GM19240 (cell line): ENCODE results near the gene PALM.
"Not testable (repeated sequence)": the region's sequence is repeated elsewhere in the genome, so short reads cannot be mapped to it uniquely, and the experiment has no call there.

Source experiments
- DNase-seq: peaks from one replicate; pipeline ENCODE4 v3.0.0; 2011; ENCODE audit warnings: low spot score; ENCODE audit not compliant: insufficient read length

Gene PALM

GRCh38 chr19:679418-680286, 29.1 kb upstream of the PALM start:
- no peak for DNase-seq

DNA sequence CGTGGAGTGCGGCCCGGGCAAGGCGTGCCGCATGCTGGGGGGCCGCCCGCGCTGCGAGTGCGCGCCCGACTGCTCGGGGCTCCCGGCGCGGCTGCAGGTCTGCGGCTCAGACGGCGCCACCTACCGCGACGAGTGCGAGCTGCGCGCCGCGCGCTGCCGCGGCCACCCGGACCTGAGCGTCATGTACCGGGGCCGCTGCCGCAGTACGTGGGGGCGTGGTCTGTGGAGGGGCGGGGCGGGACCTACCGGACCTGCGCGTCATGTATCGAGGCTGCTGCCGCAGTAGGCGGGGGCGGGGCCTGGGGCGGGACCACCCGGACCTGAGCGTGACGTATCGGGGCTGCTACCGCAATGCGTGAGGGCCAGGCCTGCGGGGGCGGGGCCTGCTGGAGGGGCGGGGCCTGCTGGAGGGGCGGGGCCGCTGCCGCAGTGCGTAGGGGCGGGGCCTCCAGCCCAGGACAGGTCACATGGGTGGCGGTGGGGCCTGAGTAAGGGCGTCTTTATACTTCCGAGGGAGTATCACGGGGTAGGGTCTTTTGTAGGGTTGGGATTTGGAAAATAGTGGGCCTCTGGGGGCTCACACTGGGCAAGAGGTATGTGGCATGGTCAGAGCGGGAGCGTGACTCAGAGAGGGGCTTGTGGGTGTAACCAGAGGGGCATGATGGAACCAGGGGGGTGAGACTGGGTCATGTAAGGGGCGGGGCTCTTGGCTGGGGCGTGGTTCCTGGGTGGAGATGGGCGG, 28.3 kb upstream of the PALM start:
- peak; percentile 99 for DNase-seq

DNA sequence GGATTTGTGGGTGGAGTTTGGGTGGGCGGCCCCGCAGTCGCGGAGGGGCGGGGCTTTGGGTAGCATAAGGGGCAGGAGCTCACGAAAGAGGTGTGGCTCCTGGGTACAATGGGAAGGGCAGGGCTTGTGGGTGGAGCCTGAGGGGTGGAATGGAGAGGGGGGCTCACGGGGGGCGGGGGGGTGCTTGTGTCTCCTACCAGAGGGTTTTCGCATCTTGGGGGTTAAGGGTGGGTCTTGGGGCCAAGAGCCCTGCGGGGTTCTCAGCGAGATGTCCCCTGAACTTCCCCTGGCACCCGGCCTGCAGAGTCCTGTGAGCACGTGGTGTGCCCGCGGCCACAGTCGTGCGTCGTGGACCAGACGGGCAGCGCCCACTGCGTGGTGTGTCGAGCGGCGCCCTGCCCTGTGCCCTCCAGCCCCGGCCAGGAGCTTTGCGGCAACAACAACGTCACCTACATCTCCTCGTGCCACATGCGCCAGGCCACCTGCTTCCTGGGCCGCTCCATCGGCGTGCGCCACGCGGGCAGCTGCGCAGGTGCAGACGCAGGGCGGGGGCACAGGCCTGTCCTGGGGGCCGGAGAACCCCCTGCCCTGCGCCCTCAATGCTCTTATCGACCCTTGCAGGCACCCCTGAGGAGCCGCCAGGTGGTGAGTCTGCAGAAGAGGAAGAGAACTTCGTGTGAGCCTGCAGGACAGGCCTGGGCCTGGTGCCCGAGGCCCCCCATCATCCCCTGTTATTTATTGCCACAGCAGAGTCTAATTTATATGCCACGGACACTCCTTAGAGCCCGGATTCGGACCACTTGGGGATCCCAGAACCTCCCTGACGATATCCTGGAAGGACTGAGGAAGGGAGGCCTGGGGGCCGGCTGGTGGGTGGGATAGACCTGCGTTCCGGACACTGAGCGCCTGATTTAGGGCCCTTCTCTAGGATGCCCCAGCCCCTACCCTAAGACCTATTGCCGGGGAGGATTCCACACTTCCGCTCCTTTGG, 27.4 kb upstream of the PALM start:
- DNase-seq, result no peak

- DNase-seq, result no peak
These were observed 25.9 kb upstream of the PALM start for GRCh38 chr19:682678-683320.

- no peak for DNase-seq
These were observed 23.2 kb upstream of the PALM start for GRCh38 chr19:685454-685931.

DNA sequence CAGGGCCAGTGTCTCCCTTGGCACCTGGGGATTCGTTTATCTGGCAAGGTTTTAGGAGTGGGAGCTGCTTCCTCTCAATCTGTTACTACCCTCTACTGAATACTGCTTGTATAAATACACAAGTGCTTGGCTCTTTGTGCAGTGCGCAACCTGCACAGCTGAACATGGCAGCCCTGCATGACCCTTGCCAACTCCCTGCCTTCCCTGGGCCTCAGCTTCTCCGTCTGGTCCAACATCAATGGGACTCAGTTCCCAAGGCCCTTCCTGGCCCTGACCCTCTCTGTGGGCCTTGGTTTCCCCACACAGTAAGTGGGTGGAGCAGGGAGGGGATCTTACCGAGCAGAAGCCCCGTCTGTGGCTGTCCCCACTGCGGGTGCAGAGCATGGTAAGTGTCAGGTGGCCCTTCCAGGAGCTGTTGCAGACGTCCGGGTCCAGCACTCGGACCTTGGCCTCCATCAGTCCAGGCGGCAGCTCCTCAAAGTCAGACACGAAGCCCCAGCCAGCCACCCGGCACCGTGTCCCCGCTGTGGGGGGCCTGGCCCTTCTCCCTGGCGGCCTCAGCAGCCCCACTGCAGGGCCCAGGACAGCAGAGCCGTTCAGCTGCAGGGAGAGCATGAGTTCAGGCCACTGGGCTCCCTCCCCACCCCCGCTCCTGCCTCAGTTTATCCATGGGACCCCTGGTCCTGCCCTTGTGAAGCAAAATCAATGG, 22.0 kb upstream of the PALM start:
- DNase-seq, result no peak

DNA sequence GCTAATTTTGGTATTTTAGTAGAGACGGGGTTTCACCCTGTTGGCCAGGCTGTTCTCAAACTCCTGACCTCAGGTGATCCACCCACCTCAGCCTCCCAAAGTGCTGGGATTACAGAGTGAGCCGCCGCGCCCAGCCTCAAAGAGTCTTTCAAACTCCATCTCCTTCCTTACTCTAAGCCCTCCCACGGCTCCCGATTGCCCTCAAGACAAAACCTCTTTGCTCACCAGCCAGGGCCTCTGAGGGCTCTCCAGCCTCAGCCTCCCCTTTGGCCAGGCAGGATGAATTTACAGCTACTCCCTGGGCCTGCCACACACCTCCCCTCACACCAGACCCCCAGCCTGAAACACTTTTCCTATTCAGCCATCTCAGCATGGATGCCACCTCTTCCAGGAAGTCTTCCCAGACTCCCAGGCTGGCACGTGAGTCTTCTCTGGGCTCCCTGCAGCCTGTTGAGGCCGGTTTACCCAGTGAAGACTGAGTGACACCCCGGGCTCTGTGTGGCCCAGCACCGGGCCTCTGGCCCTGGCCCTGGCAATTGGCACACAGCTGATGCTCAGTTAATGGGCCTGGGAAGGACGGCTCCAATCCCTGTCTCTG, 21.1 kb upstream of the PALM start:
- DNase-seq, result no peak

GRCh38 chr19:688214-688613, 20.5 kb upstream of the PALM start:
- DNase-seq, result no peak

DNA sequence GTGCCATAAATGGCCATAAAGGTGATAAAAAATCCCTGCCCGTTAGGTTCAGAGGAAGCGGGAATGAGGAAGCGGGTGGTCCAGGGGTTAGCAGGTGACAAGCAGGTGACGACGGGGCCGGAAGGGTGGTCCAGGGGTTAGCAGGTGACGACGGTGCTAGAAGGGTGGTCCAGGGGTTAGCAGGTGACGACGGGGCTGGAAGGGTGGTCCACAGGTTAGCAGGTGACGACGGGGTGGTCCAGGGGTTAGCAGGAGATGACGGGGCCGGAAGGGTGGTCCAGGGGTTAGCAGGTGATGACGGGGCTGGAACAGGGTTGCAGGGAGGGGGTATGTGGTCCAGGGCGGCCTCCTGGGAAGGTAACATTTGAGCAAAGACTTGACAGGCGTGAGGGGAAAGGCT, 19.7 kb upstream of the PALM start:
- DNase-seq, result no peak

- DNase-seq, result no peak
These were observed 18.5 kb upstream of the PALM start for GRCh38 chr19:690203-690602.

DNA sequence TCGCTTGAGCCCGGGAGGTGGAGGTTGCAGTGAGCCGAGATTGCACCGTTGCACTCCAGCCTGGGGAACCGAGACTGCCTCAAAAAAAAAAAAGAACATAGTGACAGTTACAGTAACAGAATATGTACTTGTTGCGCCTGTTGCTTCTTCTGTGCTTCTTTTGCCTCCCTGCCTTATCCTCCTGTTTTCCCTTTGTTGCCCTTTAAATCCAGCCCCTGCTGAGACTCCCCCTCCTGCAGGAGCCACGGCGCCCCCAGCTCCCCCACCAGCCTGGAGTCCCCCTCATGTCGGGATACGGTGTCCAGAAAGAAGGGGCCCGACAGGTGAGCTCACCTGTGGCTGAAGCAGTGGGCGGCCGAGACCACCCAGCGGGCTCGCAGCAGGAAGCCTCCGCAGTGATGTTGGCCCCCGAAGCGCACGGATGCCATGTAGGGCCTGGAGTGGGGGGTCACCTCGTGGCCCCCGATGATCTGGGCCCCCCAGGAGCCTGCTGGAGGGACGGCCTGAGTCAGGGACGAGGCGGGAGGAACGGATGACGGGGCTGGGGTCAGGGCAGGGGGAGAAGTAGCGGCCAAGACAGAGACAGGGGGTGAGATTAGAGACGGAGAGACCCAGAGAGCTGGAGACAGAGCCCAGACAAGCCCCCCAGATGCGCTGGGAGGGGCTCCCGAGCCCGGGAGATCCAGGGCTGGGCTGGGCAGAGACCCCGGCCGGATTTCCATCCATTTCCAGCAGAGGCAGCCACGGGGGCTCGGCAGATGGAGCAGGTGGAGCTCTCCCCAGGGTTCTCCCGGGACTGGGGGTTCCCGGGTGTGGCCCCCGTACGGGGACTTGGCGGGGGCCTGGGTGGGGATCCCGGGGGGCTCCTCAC, 14.0 kb upstream of the PALM start:
- DNase-seq, result no peak

DNA sequence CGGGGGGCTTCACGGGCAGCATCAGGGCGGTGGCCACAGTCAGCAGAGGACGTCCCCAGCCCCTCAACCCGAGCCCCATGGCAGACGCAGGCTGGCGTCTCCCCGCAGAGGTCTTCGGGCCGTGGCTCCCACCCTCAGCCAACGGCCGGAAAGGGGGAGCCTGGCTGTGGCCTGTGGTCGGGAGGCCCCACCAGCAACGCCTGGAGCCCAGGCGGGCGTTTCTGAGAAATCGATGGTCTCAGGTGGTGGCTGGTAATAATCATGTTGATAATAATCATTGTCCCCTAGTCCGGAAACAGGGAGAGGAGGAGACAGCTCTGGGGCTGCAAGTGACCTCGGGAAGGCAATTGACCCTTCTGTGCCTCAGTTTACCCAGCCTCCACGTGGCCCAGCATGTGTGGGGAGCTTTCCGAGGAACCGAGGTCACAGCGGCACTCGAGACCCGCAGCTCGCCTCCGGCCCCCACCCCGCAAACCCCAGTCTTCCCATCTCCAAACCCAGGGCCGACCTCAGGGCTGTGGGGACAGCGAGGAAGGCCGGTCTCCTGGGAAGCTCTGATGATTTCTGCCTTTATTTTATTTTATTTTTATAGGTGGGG, 13.3 kb upstream of the PALM start, which contains the start of gene PRSS57:
Gene PRSS57, minus strand, starts transcription at position 101 of the 598 bp plus-strand sequence. Its CDS starts 22 bp downstream, at position 79.
- DNase-seq, result no peak

- DNase-seq, result not testable (repeated sequence)
These were observed 10.2 kb upstream of the PALM start for GRCh38 chr19:698529-698928.

DNA sequence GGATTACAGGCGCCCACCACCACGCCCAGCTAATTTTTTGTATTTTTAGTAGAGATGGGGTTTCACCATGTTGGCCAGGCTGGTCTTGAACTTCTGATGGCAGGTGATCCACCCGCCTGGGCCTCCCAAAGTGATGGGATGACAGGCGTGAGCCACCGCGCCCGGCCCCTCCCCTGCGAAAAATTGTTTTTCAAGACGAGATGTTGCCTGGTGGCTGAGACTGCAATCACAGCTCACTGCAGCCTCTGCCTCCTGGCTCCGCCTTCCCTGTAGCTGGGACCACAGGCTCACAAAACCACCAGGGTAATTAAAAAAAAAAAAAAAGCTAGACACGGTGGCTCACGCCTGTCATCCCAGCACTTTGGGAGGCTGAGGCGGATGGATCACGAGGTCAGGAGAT, 8.8 kb upstream of the PALM start:
- DNase-seq, result not testable (repeated sequence)

DNA sequence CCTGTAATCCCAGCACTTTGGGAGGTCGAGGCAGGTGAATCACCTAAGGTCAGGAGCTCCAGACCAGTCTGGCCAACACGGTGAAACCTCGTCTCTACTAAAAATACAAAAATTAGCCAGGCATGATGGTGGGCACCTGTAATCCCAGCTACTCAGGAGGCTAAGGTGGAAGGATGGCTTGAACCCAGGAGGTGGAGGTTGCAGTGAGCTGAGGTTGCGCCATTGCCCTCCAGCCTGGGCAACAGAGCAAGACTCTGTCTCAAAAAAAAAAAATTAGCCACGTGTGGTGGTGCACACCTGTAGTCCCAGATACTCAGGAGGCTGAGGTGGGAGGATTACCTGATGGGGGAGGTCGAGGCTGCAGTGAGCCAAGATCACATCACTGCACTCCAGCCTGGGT, 5.9 kb upstream of the PALM start:
- DNase-seq, result not testable (repeated sequence)

DNA sequence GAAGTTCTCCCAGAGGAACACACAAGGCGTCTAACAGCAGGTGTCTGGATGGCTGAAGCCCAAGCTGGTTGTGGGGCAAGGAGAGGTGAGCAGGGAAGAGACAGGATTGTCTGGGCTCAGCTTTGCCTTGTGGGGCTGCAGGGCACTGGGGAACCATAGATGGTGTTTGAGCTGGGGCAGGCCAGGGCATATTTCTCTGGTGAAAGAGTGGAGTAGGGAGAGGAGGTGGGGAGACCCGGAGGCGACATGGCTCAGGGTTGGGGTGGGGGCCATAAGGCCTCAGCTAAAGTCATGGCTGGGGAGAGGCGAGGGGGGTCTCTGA, 5.4 kb upstream of the PALM start:
- no peak for DNase-seq

DNA sequence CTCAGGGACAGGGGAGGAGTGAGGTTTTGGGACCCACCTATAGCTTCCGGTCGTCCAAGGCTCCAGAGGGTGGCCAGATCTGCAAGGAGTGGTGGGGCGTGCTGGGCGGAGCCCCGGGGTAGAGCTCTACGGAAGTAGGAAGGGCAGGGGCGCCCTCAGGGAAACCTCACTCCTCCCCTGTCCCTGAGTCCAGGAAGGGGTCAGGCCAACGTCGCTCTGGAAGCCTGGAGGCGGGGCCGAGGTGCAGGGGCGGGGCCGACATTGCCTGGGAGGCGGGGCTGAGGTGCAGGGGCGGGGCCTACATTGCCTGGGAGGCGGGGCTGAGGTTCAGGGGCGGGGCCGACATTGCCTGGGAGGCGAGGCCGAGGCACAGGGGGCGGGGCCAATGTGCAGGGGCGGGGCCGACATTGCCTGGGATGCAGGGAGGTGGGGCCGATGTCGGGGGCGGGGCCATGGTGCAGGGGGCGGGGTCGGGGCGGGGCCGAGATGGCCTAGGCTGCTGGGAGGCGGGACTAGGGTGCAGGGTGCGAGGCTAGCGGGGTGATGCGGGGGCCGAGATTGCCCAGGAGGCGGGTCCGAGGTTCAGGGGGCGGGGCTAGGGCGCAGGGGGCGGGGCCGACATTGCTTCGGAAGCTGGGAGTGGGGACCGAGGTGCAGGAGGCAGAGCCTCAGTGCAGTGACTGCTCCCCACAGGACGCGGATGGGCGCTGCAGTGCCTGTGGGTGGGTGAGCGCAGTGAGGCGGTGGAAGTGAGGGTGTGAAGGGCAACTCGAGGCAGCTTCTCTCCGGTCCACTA, 4.9 kb upstream of the PALM start:
- DNase-seq, result no peak

DNA sequence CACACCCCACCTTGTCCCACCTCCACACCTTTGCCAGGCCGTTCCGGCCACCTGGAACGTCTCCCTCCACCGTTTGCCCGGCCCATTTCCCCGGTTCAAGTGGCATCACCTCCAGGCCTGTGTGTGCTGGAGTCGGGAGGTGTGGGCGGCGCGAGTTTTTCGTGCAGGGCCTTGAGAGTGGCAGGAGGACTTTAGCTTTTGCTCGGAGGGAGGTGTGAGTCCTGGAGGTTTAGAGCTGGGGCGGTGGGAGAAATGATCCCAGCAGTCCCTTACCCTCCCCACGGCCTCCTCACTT, 4.3 kb upstream of the PALM start:
- DNase-seq, result no peak
